Lung (tissue), 12 donors: ENCODE measurements around the gene MYH7. TPM values are rescaled to one million over a fixed set of nuclear protein-coding genes. Genes with fewer than 3 reads are reported as not detected.
A peak's percentile ranks its signal among the peaks of the same experiment; 100 is the strongest.

ENCODE experiments used
- ATAC-seq: fragments of 200-7000 bp; cut with Tn5 transposase; one replicate; pipeline ENCODE4 v1.9.1; 2020; ENCODE audit warnings: moderate number of reproducible peaks; ENCODE audit not compliant: insufficient read depth, low FRiP score
- DNase-seq, 3 donors: peaks; one replicate each; pipeline ENCODE4 v3.0.0-alpha.2; 2013 to 2017
- H3K27ac ChIP-seq, 2 donors: one replicate each; pipeline ENCODE4 v1.5.1; 2013; ENCODE audit warnings: mild to moderate bottlenecking in 2 of 2, moderate library complexity in 2 of 2, control low read depth in 1 of 2, inconsistent platforms in 1 of 2, low read depth in 1 of 2, low read length in 1 of 2
- H3K27me3 ChIP-seq, 3 donors: one replicate each; pipeline ENCODE4 v1.5.1; 2013; ENCODE audit warnings: low read length in 2 of 3; ENCODE audit not compliant: control insufficient read depth in 3 of 3, insufficient read depth in 3 of 3
- H3K36me3 ChIP-seq, 4 donors: one replicate each; pipeline ENCODE4 v1.5.1; 2013; ENCODE audit warnings: low read length in 4 of 4, mild to moderate bottlenecking in 1 of 4, moderate library complexity in 1 of 4; ENCODE audit not compliant: control insufficient read depth in 4 of 4, insufficient read depth in 4 of 4
- H3K4me1 ChIP-seq, 5 donors: one replicate each; pipeline ENCODE4 v1.5.1; 2013; ENCODE audit warnings: low read length in 5 of 5, mild to moderate bottlenecking in 2 of 5, moderate library complexity in 1 of 5; ENCODE audit not compliant: control insufficient read depth in 5 of 5, insufficient read depth in 5 of 5
- H3K4me3 ChIP-seq: one replicate; pipeline ENCODE4 v1.5.1; 2013; ENCODE audit warnings: mild to moderate bottlenecking, control low read depth, moderate library complexity
- H3K9ac ChIP-seq, 2 donors: one replicate each; pipeline ENCODE4 v1.5.1; 2013; ENCODE audit warnings: low read length in 2 of 2, control low read depth in 1 of 2; ENCODE audit not compliant: insufficient read depth in 1 of 2
- H3K9me3 ChIP-seq, 4 donors: one replicate each; pipeline ENCODE4 v1.5.1; 2013; ENCODE audit warnings: low read length in 3 of 4, mild to moderate bottlenecking in 1 of 4, moderate library complexity in 1 of 4; ENCODE audit not compliant: control insufficient read depth in 4 of 4, insufficient read depth in 3 of 4
- CTCF ChIP-seq: IDR thresholded peaks from 2 replicates; pipeline ENCODE4 v1.5.1; 2012; ENCODE audit warnings: mild to moderate bottlenecking; ENCODE audit errors: control extremely low read depth, extremely low read depth
- WGBS, 2 donors: extraction: QIAGEN DNeasy Blood & Tissue Kit; methylation state at CpG; one replicate each; pipeline ENCODE4 v1.1.7; 2013; 5-methylcytosine and 5-hydroxymethylcytosine counted together
- polyA plus RNA-seq, 2 donors: library from polyadenylated mRNA; stranded (reverse); fragments of 200-250 nt; gene quantifications; one replicate each; pipeline ENCODE4 v1.2.1, GENCODE V29; 2013
- total RNA-seq, 2 donors: library from RNA; depleted of rRNA in 1 of 2; stranded (reverse); fragments of >200 nt in 1 of 2; gene quantifications; one replicate each; pipeline ENCODE4 v1.2.1, GENCODE V29; 2014 to 2021
- donor health status: control.
- donor health status: control.
- donor health status: Bipolar disorder and iron deficiency.
- donor health status: healthy.
- donor health status: DM: yes; HTN: yes; CAD: no.

The MYH7 gene
- total and polyA plus RNA-seq, 4 donors: 0.02 to 0.19 (median 0.09) TPM; not detected in 1

- H3K27ac ChIP-seq: peak overlapping the region in 1 of 2 donors; percentile 84
- DNase-seq (no peak), ATAC-seq (no peak)
- no peak overlapping the region for H3K4me3 ChIP-seq
- no peaks in the 10 kb centered on the region for H3K36me3 ChIP-seq
- WGBS, 2 donors: 85 to 91% methylated on average over 10 of the region's 10 CpGs
- no peak for TF ChIP-seq CTCF
- H3K9ac ChIP-seq: no peak overlapping the region
- peaks cover 0 to 14% (median 6%) of the 10 kb centered on the region in 5 donors for H3K4me1 ChIP-seq
- H3K27me3 ChIP-seq: peaks cover 0 to under 1% (median 0%) of the 10 kb centered on the region in 3 donors
- H3K9me3 ChIP-seq: no peaks in the 10 kb centered on the region
These were observed 2.5 kb downstream of the MYH7 start for GRCh38 chr14:23432946-23433345.

- Histone ChIP-seq H3K27ac (peak overlapping the region in 1 of 2 donors; percentile 84), H3K9me3 (peaks cover 0 to 2% (median 0%) of the 10 kb centered on the region in 4 donors), H3K4me3 (no peak overlapping the region), H3K4me1 (peaks cover 0 to 14% (median 6%) of the 10 kb centered on the region in 5 donors), H3K36me3 (no peaks in the 10 kb centered on the region), H3K9ac (no peak overlapping the region), H3K27me3 (peaks cover 0 to 3% (median 0%) of the 10 kb centered on the region in 3 donors)
- no peak for DNase-seq
- WGBS, 2 donors: 70 to 90% methylated on average over 17 of the region's 17 CpGs
- no peak for ATAC-seq
- TF ChIP-seq CTCF: no peak
These were observed 3.1 kb downstream of the MYH7 start for GRCh38 chr14:23432102-23432925.

GRCh38 chr14:23431486-23431885 lies 4.0 kb downstream of the MYH7 start:
- ATAC-seq (no peak), DNase-seq (no peak)
- H3K4me1 ChIP-seq: peaks cover 0 to 11% (median 3%) of the 10 kb centered on the region in 5 donors
- peaks cover 0 to 2% (median 0%) of the 10 kb centered on the region in 4 donors for H3K9me3 ChIP-seq
- H3K9ac ChIP-seq: no peak overlapping the region
- no peaks in the 10 kb centered on the region for H3K36me3 ChIP-seq
- H3K4me3 ChIP-seq: no peak overlapping the region
- TF ChIP-seq CTCF: no peak
- peaks cover 0 to 3% (median 0%) of the 10 kb centered on the region in 3 donors for H3K27me3 ChIP-seq
- peak overlapping the region in 1 of 2 donors; percentile 84 for H3K27ac ChIP-seq
- WGBS, 2 donors: 94 to 96% methylated on average over 10 of the region's 10 CpGs
